NCI-H82 (cell line): ENCODE measurements around the gene SEC14L3.
"Not testable (repeated sequence)": the region's sequence is repeated elsewhere in the genome, so short reads cannot be mapped to it uniquely, and the experiment has no call there.

ENCODE experiments used
- DNase-seq: peaks from one replicate; lab custom pipeline; 2025; lab: John Stamatoyannopoulos, UW

The SEC14L3 gene

GRCh38 chr22:30485362-30485988 lies 13.7 kb upstream of the SEC14L3 start:
- DNase-seq: peak; percentile 69

GRCh38 chr22:30483169-30483568 lies 11.4 kb upstream of the SEC14L3 start:
- no peak for DNase-seq

GRCh38 chr22:30481711-30482110 lies 9.9 kb upstream of the SEC14L3 start:
- no peak for DNase-seq

- no peak for DNase-seq
Observed at GRCh38 chr22:30479981-30480380, 8.2 kb upstream of the SEC14L3 start.

- no peak for DNase-seq
Observed at GRCh38 chr22:30474683-30475424, 3.0 kb upstream of the SEC14L3 start.

GRCh38 chr22:30474121-30474520 lies 2.3 kb upstream of the SEC14L3 start:
- DNase-seq: no peak

- DNase-seq: no peak
Observed at GRCh38 chr22:30472994-30473720, 1.3 kb upstream of the SEC14L3 start.

GRCh38 chr22:30470655-30471054 lies 1.2 kb downstream of the SEC14L3 start:
- no peak for DNase-seq

- DNase-seq: no peak
Observed at GRCh38 chr22:30469165-30469564, 2.7 kb downstream of the SEC14L3 start.

GRCh38 chr22:30460555-30460954 lies 11.3 kb downstream of the SEC14L3 start:
- DNase-seq: not testable (repeated sequence)

GRCh38 chr22:30460147-30460546 lies 11.7 kb downstream of the SEC14L3 start:
- no peak for DNase-seq

GRCh38 chr22:30459181-30460052 lies 12.4 kb downstream of the SEC14L3 start:
- DNase-seq: no peak

- no peak for DNase-seq
Observed at GRCh38 chr22:30457981-30458380, 13.8 kb downstream of the SEC14L3 start.

GRCh38 chr22:30455075-30455840 lies 16.6 kb downstream of the SEC14L3 start:
- no peak for DNase-seq

- DNase-seq: peak; percentile 35
Observed at GRCh38 chr22:30453731-30454510, 17.9 kb downstream of the SEC14L3 start.

GRCh38 chr22:30452861-30453260 lies 19.0 kb downstream of the SEC14L3 start:
- no peak for DNase-seq

GRCh38 chr22:30451488-30451887 lies 20.3 kb downstream of the SEC14L3 start:
- DNase-seq: not testable (repeated sequence)

GRCh38 chr22:30447656-30448055 lies 24.2 kb downstream of the SEC14L3 start:
- DNase-seq: no peak

- DNase-seq: no peak
Observed at GRCh38 chr22:30445438-30446145, 26.2 kb downstream of the SEC14L3 start.
